Transverse colon (tissue), 4 donors: ENCODE results near the gene CYTIP. TPM values are rescaled to one million over a fixed set of nuclear protein-coding genes. Genes with fewer than 3 reads are reported as not detected.
"Not testable (repeated sequence)": the region's sequence is repeated elsewhere in the genome, so short reads cannot be mapped to it uniquely, and the experiment has no call there.

ENCODE experiments used
- DNase-seq: peaks from one replicate; pipeline ENCODE4 v3.0.0-alpha.2; 2019
- H3K27ac ChIP-seq, 4 donors: fragments of 200-600 bp; sonication (generic); 2 replicates each; pipeline ENCODE4 v1.5.1; 2016 to 2018; ENCODE audit warnings: inconsistent platforms in 4 of 4
- H3K27me3 ChIP-seq: fragments of 200-600 bp; sonication (generic); 2 replicates; pipeline ENCODE4 v1.5.1; 2017; ENCODE audit warnings: inconsistent platforms
- H3K36me3 ChIP-seq, 4 donors: fragments of 200-600 bp; sonication (generic); 2 replicates each; pipeline ENCODE4 v1.5.1; 2017 to 2019; ENCODE audit warnings: inconsistent platforms in 4 of 4
- H3K4me1 ChIP-seq, 4 donors: fragments of 200-600 bp; sonication (generic); 2 replicates each; pipeline ENCODE4 v1.5.1; 2017 to 2020; ENCODE audit warnings: inconsistent platforms in 4 of 4
- H3K4me3 ChIP-seq, 4 donors: fragments of 200-600 bp; sonication (generic); 1 replicate in 1 of 4; 2 replicates in 3 of 4; pipeline versions ENCODE4 v1.5.1 to v1.6.1; 2017 to 2019; ENCODE audit warnings: inconsistent platforms in 4 of 4
- H3K9me3 ChIP-seq, 2 donors: fragments of 200-600 bp; sonication (generic); 2 replicates each; pipeline ENCODE4 v1.5.1; 2017 to 2019; ENCODE audit warnings: inconsistent platforms in 2 of 2
- CTCF ChIP-seq, 5 experiments: fragments of 200-600 bp in 3 of 5; fragments of 450-650 bp in 2 of 5; sonication (generic) in 3 of 5; IDR thresholded peaks; 1 replicate in 2 of 5; 2 replicates in 3 of 5; pipeline ENCODE4 v1.5.1; 2016 to 2017; ENCODE audit warnings: antibody characterized with exemption in 5 of 5, inconsistent platforms in 3 of 5, mild to moderate bottlenecking in 2 of 5, moderate library complexity in 1 of 5
- EP300 ChIP-seq: sonication (generic); formaldehyde crosslinking; IDR thresholded peaks from one replicate; pipeline ENCODE4 v1.6.1; 2017; ENCODE audit warnings: antibody characterized with exemption, low read depth
- POLR2A ChIP-seq: fragments of 450-650 bp; IDR thresholded peaks from one replicate; pipeline ENCODE4 v1.6.1; 2016; ENCODE audit warnings: antibody characterized with exemption, mild to moderate bottlenecking, moderate library complexity
- POLR2AphosphoS5 ChIP-seq, 3 donors: sonication (generic); formaldehyde crosslinking; IDR thresholded peaks; one replicate each; pipeline ENCODE4 v1.6.1; 2016; ENCODE audit warnings: antibody characterized with exemption in 3 of 3
- WGBS, 2 donors: methylation state at CpG; one replicate each; pipeline ENCODE4 v1.1.5; 2018; ENCODE audit warnings: low coverage in 1 of 2; 5-methylcytosine and 5-hydroxymethylcytosine counted together
- in situ Hi-C, 4 donors: fragments of 200-750 bp; cut with MboI; loops; one replicate each; pipeline versions ENCODE4 v1.15.0 to v1.15.1; 2017; ENCODE audit warnings: low sequenced_read_pairs in 3 of 4, low pct_ligation_motif_present in 1 of 4, low pct_unique_long_range_greater_than_20kb in 1 of 4
- intact Hi-C: fragments of 100-400 bp; cut with DNase I; formaldehyde crosslinking; loops from one replicate; pipeline ENCODE4 v1.15.1; 2023; ENCODE audit warnings: low total_unique reads
- total RNA-seq, 4 donors: library from RNA; depleted of rRNA; stranded (reverse); fragments of >200 nt; gene quantifications; one replicate each; pipeline ENCODE4 v1.1.0, GENCODE V29; 2016

The CYTIP gene
- total RNA-seq, 4 donors from 2014 or later: 4.6 to 25.1 (median 5.8) TPM

DNA sequence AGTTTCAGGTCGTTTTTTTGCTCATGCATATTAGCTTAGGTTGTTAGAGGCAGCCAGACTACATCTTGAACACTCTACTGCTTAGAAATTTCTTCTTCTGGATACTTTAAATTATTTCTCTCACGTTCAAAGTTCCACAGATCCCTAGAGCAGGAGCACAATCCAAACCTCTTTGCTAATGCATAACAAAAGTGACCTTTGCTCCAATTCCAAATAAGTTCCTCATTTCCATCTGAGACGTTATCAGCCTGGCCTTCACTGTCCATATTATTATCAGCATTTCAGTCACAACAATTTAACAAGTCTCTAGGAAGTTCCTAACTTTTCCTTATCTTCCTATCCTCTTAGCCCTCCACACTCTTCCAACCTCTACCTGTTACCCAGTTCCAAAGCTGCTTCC is 67.8 kb downstream of the CYTIP start:
- in situ Hi-C loops (no loop called here), intact Hi-C loops (no loop called here)
- DNase-seq: no peak
- Histone ChIP-seq H3K27ac (no peak overlapping the region), H3K4me1 (no peaks in the 10 kb centered on the region), H3K9me3 (peaks cover 6 to 11% of the 10 kb centered on the region in 2 donors), H3K4me3 (no peak overlapping the region), H3K36me3 (no peaks in the 10 kb centered on the region), H3K27me3 (no peaks in the 10 kb centered on the region)
- TF ChIP-seq POLR2AphosphoS5 (IDR thresholded peaks at IDR 0.05) (no peak), EP300 (no peak), POLR2A (no peak), CTCF (IDR thresholded peaks at IDR 0.05) (no peak)
- 42 to 46% methylated on average over 3 of the region's 3 CpGs for WGBS, 2 donors

- H3K27me3 ChIP-seq: no peaks in the 10 kb centered on the region
- no peak for TF ChIP-seq EP300
- no peak for TF ChIP-seq CTCF (IDR thresholded peaks at IDR 0.05)
- TF ChIP-seq POLR2AphosphoS5 (IDR thresholded peaks at IDR 0.05): no peak
- no peak for TF ChIP-seq POLR2A
- intact Hi-C loops: no loop called here
Observed at GRCh38 chr2:157375384-157375783, 68.5 kb downstream of the CYTIP start.

GRCh38 chr2:157368508-157368907 is 75.4 kb downstream of the CYTIP start:
- H3K27me3 ChIP-seq, H3K9me3 ChIP-seq, H3K36me3 ChIP-seq, H3K4me1 ChIP-seq, H3K4me3 ChIP-seq, intact Hi-C loops, H3K27ac ChIP-seq, DNase-seq, in situ Hi-C loops: not testable (repeated sequence)
- WGBS, 2 donors: 97% methylated on average over 22 of the region's 25 CpGs; no CpG with 5 or more reads in 1 of the 2 donors

More at GRCh38 chr2:157375384-157375783, 68.5 kb downstream of the CYTIP start:
- in situ Hi-C loops: no loop called here
- 86 to 89% methylated on average over 1 of the region's 1 CpG for WGBS, 2 donors
- no peak for DNase-seq
- H3K4me3 ChIP-seq: no peak overlapping the region
- H3K27ac ChIP-seq: no peak overlapping the region
- no peaks in the 10 kb centered on the region for H3K4me1 ChIP-seq
- H3K9me3 ChIP-seq: peaks cover 6 to 11% of the 10 kb centered on the region in 2 donors
- H3K36me3 ChIP-seq: no peaks in the 10 kb centered on the region

DNA sequence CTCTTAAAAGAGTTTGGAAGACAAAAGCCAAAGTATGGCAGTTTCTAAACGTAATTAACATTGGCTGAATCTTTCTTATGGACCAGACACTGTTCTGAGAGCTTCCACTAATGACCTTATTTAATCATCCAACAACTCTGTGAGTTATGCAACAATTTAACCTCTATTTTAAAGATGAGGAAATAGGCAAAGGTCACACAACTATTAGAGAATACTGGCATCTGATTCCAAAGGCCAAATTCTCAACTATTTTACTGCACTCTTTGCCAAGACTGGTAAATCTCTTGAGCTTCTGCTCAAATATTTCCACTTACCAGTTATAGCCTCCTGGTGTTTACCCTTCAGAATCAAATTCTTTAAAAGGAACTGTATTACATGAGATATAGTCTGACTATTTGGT is 76.2 kb downstream of the CYTIP start:
- Histone ChIP-seq H3K4me1 (peaks cover 0 to 7% (median 0%) of the 10 kb centered on the region in 4 donors), H3K36me3 (no peaks in the 10 kb centered on the region), H3K9me3 (peaks cover 0 to 2% of the 10 kb centered on the region in 2 donors), H3K27me3 (no peaks in the 10 kb centered on the region), H3K27ac (no peak overlapping the region), H3K4me3 (no peak overlapping the region)
- intact Hi-C loops: no loop called here
- in situ Hi-C loops: no loop called here
- WGBS, 2 donors: 56 to 72% methylated on average over 1 of the region's 1 CpG
- TF ChIP-seq EP300: no peak
- no peak for DNase-seq

Other genes starting within 250 kb of the CYTIP start
- gene GALNT5, start 186.4 kb downstream of the CYTIP start, total RNA-seq: 10 to 100 TPM in 3 of 4 donors, 1 to 10 TPM in 1; 7.5 to 34.0 (median 14.0) TPM
- under 1 TPM in 2 of 4 donors, not detected in 2; 0.14 to 0.64 TPM for gene ERMN, start 118.3 kb downstream of the CYTIP start, total RNA-seq
- gene ACVR1C, start 184.8 kb upstream of the CYTIP start, total RNA-seq: 10 to 100 TPM in 3 of 4 donors, 1 to 10 TPM in 1; 8.2 to 13.7 (median 11.9) TPM